Fibroblast of lung (primary cell): ENCODE results near the gene ZNF407. TPM values are rescaled to one million over a fixed set of nuclear protein-coding genes. Genes with fewer than 3 reads are reported as not detected.

ENCODE experiments used
- DNase-seq, 2 donors: peaks; one replicate each; pipeline versions ENCODE4 v3.0.0 to v3.0.0-alpha.2; 2010; ENCODE audit warnings: low read depth in 2 of 2
- H2AFZ ChIP-seq: 2 replicates; pipeline ENCODE4 v1.5.1; 2012; ENCODE audit warnings: low read length, control low read depth, inconsistent platforms
- H3K27ac ChIP-seq: 2 replicates; pipeline ENCODE4 v1.5.1; 2011; ENCODE audit warnings: low read length, control low read depth; ENCODE audit not compliant: insufficient read depth
- H3K27me3 ChIP-seq: 2 replicates; pipeline ENCODE4 v1.5.1; 2011; ENCODE audit warnings: mild to moderate bottlenecking, low read length; ENCODE audit not compliant: control insufficient read depth, insufficient read depth
- H3K36me3 ChIP-seq: 2 replicates; pipeline ENCODE4 v1.5.1; 2011; ENCODE audit warnings: low read length; ENCODE audit not compliant: control insufficient read depth, insufficient read depth
- H3K4me1 ChIP-seq: 2 replicates; pipeline ENCODE4 v1.5.1; 2011; ENCODE audit warnings: low read length; ENCODE audit not compliant: control insufficient read depth, insufficient read depth; ENCODE audit errors: extremely low read depth
- H3K4me2 ChIP-seq: 2 replicates; pipeline ENCODE4 v1.5.1; 2011; ENCODE audit warnings: low read length, control low read depth; ENCODE audit not compliant: insufficient read depth; ENCODE audit errors: extremely low read depth
- H3K4me3 ChIP-seq, 4 experiments: fragments of 200-600 bp in 1 of 4; sonication (generic) in 1 of 4; replicated peaks in 1 of 4; 2 replicates each; pipeline ENCODE4 v1.5.1; 2011 to 2016; ENCODE audit warnings: low read length in 4 of 4, low read depth in 3 of 4, mild to moderate bottlenecking in 3 of 4, control low read depth in 2 of 4, inconsistent platforms in 1 of 4, mixed read lengths in 1 of 4; ENCODE audit not compliant: insufficient read depth in 1 of 4; ENCODE audit errors: control extremely low read depth in 1 of 4
- H3K79me2 ChIP-seq: 2 replicates; pipeline ENCODE4 v1.5.1; 2012; ENCODE audit warnings: mild to moderate bottlenecking, low read length, inconsistent platforms; ENCODE audit not compliant: control insufficient read depth, insufficient read depth
- H3K9ac ChIP-seq: 2 replicates; pipeline ENCODE4 v1.5.1; 2011; ENCODE audit warnings: mild to moderate bottlenecking, low read length, control low read depth; ENCODE audit not compliant: insufficient read depth
- H3K9me3 ChIP-seq: 2 replicates; pipeline ENCODE4 v1.5.1; 2012; ENCODE audit warnings: low read depth, low read length; ENCODE audit not compliant: control insufficient read depth, insufficient read depth
- H4K20me1 ChIP-seq: 2 replicates; pipeline ENCODE4 v1.5.1; 2011; ENCODE audit warnings: low read length; ENCODE audit not compliant: control insufficient read depth, insufficient read depth; ENCODE audit errors: extremely low read depth
- CTCF ChIP-seq, 2 donors: IDR thresholded peaks in 1 of 2; conservative IDR thresholded peaks in 1 of 2; 1 replicate in 1 of 2; 2 replicates in 1 of 2; pipeline ENCODE4 v1.5.1; 2011 to 2012; ENCODE audit warnings: low read length in 2 of 2, control low read depth in 1 of 2, inconsistent platforms in 1 of 2, low read depth in 1 of 2, mild to moderate bottlenecking in 1 of 2
- EZH2 ChIP-seq: IDR thresholded peaks from 2 replicates; pipeline ENCODE4 v1.5.1; 2012; ENCODE audit warnings: low read length, control low read depth, mild to moderate bottlenecking; ENCODE audit errors: missing control alignments
- polyA plus RNA-seq, 2 donors: library from polyadenylated mRNA; depleted of rRNA in 1 of 2; stranded (reverse) in 1 of 2; unstranded in 1 of 2; fragments of >200 nt; gene quantifications; 2 replicates each; pipeline ENCODE4 v1.2.1, GENCODE V29; 2011 to 2012; ENCODE audit warnings: missing spikeins in 1 of 2
- total RNA-seq: library from RNA; depleted of rRNA; stranded (reverse); fragments of >200 nt; gene quantifications from 2 replicates; pipeline ENCODE4 v1.2.1, GENCODE V29; 2014

The ZNF407 gene
- total and polyA plus RNA-seq, 2 donors (not counting 1 experiment from before 2014, with no cell fraction given): 5.1 to 12.6 TPM

GRCh38 chr18:74832999-74833398 is 235.3 kb downstream of the ZNF407 start:
- H3K27ac ChIP-seq: no peak overlapping the region
- no peaks in the 10 kb centered on the region for H4K20me1 ChIP-seq
- DNase-seq: no peak
- H3K4me2 ChIP-seq: no peak overlapping the region
- H3K36me3 ChIP-seq: no peaks in the 10 kb centered on the region
- H3K4me1 ChIP-seq: no peaks in the 10 kb centered on the region
- H2AFZ ChIP-seq: no peak overlapping the region
- no peak overlapping the region for H3K4me3 ChIP-seq
- H3K9ac ChIP-seq: no peak overlapping the region
- TF ChIP-seq CTCF (conservative IDR thresholded peaks at IDR 0.05 in 1 of 2, IDR thresholded peaks at IDR 0.05 in 1 of 2; ENCODE audit: low read depth in 1 of 2, low read length in 2 of 2): no peak
- no peak for TF ChIP-seq EZH2
- no peaks in the 10 kb centered on the region for H3K9me3 ChIP-seq
- H3K79me2 ChIP-seq: no peaks in the 10 kb centered on the region
- H3K27me3 ChIP-seq: no peaks in the 10 kb centered on the region

GRCh38 chr18:74834424-74835309 is 237.0 kb downstream of the ZNF407 start:
- TF ChIP-seq EZH2 (no peak), CTCF (conservative IDR thresholded peaks at IDR 0.05 in 1 of 2, IDR thresholded peaks at IDR 0.05 in 1 of 2; ENCODE audit: low read depth in 1 of 2, low read length in 2 of 2) (no peak)

GRCh38 chr18:74836296-74837139 is 238.8 kb downstream of the ZNF407 start:
- H3K4me3 ChIP-seq: no peak overlapping the region
- H3K4me2 ChIP-seq: no peak overlapping the region
- no peaks in the 10 kb centered on the region for H4K20me1 ChIP-seq
- no peaks in the 10 kb centered on the region for H3K36me3 ChIP-seq
- no peaks in the 10 kb centered on the region for H3K9me3 ChIP-seq
- no peak overlapping the region for H3K9ac ChIP-seq
- peaks cover 5% of the 10 kb centered on the region for H3K4me1 ChIP-seq
- no peak overlapping the region for H2AFZ ChIP-seq
- no peaks in the 10 kb centered on the region for H3K27me3 ChIP-seq
- peak; percentile 20 to 50 for DNase-seq
- no peak overlapping the region for H3K27ac ChIP-seq
- no peak for TF ChIP-seq CTCF (conservative IDR thresholded peaks at IDR 0.05 in 1 of 2, IDR thresholded peaks at IDR 0.05 in 1 of 2; ENCODE audit: low read depth in 1 of 2, low read length in 2 of 2)
- TF ChIP-seq EZH2: no peak
- H3K79me2 ChIP-seq: no peaks in the 10 kb centered on the region

More at GRCh38 chr18:74834424-74835309, 237.0 kb downstream of the ZNF407 start:
- no peak for DNase-seq
- Histone ChIP-seq H3K4me1 (no peaks in the 10 kb centered on the region), H3K9me3 (no peaks in the 10 kb centered on the region), H3K9ac (no peak overlapping the region), H3K36me3 (no peaks in the 10 kb centered on the region), H3K4me3 (no peak overlapping the region), H3K4me2 (no peak overlapping the region), H3K79me2 (no peaks in the 10 kb centered on the region), H3K27ac (no peak overlapping the region), H2AFZ (no peak overlapping the region), H3K27me3 (no peaks in the 10 kb centered on the region), H4K20me1 (no peaks in the 10 kb centered on the region)
